Frontal cortex (tissue), 4 donors: ENCODE results near the gene PVALEF. TPM values are rescaled to one million over a fixed set of nuclear protein-coding genes. Genes with fewer than 3 reads are reported as not detected.

Experiments
- DNase-seq, 2 donors: peaks; one replicate each; pipeline ENCODE4 v3.0.0; 2012; ENCODE audit warnings: low spot score in 2 of 2
- FAIRE-seq: peaks from 2 replicates; lab custom pipeline; 2012; peaks lifted over from hg19 to GRCh38; lab: Jason Lieb, UNC
- total RNA-seq: library from RNA; depleted of rRNA; stranded (reverse); fragments of >200 nt; gene quantifications from one replicate; pipeline ENCODE4 v1.2.3, GENCODE V29; 2014
- donor health status: control.
- donor health status: control.
- donor health status: control.

PVALEF gene
- total RNA-seq, 1 donor from 2014 or later: not detected

- FAIRE-seq: no peak
- DNase-seq: no peak
These were observed 13.1 kb downstream of the PVALEF start for GRCh38 chr17:81178136-81179091.

DNA sequence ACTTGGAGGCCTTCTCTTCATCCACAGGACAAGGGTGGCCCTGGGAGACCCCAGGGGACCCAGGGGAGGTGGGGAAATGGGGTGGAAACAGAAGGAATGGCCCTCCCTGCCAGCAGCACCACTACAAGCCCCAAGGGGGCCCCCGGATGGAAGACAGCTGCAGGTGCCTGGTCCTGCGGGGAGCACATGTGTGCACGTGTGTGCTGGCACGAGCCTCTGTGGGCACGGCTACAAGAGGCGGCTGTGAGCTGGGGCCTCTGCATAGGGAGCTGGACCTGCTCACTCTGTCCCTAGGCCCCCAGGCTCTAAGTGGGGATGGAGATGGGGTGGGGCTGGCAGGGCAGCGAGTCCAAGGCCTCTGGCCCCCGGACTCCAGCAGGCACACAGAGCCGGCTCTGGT lies 13.9 kb downstream of the PVALEF start:
- FAIRE-seq: no peak
- DNase-seq: no peak

- FAIRE-seq (no peak), DNase-seq (no peak)
These were observed 14.6 kb downstream of the PVALEF start for GRCh38 chr17:81179861-81180260.

DNA sequence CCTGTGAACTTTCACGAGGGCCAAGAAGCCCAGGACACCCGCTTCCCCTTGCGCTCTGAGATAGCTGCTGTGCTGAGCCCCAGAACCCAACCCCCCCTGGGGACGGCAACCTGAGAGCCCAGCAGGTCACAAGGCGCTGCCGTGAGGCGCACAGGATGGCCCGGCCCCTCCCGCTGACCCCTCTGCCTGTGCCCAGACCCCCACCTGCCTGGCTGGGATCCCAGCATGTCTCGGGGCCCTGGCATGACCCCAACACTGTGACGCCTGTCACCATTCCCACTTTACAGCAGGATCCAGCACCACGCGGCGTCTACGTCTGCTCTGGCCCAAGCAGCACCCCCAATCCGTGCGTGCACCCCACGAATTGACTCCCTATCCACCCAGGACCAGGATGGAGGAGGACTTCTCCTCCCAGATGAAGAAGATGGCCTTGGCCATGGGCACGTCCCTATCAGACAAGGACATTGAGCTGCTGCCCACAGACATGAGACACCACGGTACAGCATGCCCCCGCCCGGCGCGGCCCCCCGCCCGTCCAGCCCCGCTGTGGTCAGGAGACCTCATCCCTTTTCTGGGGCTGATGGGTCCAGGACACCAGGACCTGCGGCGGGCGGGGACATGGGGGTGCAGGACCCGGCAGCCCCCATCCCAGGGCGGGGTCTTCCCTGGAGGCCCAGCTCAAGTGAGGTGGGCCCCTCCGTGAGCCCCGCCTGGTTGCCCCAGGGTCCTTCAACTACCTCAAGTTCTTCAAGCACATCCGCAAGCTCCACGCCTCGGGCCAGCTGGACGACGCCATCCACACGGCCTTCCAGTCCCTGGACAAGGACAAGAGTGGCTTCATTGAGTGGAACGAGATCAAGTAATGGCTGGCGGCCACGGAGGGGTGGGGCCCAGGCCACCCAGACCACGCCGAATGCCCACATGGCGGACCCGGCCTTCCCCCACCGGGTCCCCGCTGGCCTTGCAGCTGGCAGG lies 15.8 kb downstream of the PVALEF start:
- DNase-seq (no peak), FAIRE-seq (no peak)

GRCh38 chr17:81181811-81182185 lies 16.5 kb downstream of the PVALEF start:
- DNase-seq (no peak), FAIRE-seq (no peak)

DNA sequence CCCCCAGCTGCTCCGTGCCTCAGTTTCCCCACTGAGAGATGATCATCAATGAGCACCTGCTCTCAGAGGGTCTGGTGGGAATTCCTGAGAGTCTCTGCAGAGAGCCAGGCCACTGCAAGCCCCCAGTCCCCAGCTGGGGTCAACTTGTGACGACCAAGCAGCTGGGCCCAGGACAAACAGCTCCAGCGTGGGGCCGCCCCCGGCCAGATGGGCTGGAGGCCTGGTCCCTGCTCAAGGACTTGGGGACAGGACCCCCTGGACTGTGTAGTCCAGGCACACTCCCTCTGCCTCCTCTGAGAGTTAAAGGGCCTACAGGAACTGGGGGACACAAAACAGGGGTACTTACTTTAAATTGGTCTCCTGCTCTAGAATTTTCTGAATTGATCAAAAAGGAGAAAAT lies 17.3 kb downstream of the PVALEF start:
- DNase-seq: no peak
- no peak for FAIRE-seq

DNA sequence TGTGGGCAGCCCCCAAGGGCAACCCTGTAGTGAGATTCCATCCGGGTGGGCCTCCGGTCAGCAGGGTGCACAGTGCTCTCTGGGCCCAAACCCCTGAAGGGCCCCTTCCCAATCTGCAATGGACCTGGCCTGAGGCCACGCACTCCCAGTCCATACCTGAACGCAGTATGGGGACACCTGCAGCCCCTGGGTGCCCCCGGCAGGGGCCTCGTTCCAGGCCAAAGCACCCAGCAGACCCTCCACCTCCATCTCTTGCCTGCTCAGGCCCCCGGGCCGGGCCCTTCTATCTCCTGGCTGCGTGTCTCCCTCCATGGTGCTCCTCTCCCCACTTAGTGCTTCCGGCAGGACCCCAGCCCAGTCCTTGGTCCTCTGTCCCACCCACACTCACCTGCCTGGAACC lies 18.0 kb downstream of the PVALEF start:
- FAIRE-seq (no peak), DNase-seq (no peak)

GRCh38 chr17:81183807-81184206 lies 18.5 kb downstream of the PVALEF start:
- no peak for FAIRE-seq
- no peak for DNase-seq

- FAIRE-seq (no peak), DNase-seq (no peak)
These were observed 19.2 kb downstream of the PVALEF start for GRCh38 chr17:81184555-81184954.

- FAIRE-seq: no peak
- no peak for DNase-seq
These were observed 20.9 kb downstream of the PVALEF start for GRCh38 chr17:81186203-81186602.

DNA sequence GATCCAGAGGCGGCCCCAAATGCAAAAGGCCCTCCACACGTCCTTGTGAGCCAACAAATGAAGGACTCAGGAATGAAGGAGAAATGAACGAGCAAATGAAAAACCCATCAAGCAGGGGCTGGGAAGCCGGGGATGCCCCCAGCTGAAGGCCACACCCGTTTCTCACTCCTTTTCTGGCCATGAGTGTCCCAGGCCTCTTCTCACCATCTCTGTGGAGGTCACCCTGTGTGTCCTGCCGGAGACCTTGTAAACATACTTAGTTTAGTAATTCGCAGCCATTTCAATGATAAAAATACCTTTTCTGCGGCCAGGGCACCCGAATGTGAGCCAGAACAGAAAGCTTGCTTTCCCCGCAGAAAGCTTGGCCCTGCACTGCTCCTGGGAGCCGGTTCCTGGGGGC lies 21.8 kb downstream of the PVALEF start:
- DNase-seq (no peak), FAIRE-seq (no peak)

DNA sequence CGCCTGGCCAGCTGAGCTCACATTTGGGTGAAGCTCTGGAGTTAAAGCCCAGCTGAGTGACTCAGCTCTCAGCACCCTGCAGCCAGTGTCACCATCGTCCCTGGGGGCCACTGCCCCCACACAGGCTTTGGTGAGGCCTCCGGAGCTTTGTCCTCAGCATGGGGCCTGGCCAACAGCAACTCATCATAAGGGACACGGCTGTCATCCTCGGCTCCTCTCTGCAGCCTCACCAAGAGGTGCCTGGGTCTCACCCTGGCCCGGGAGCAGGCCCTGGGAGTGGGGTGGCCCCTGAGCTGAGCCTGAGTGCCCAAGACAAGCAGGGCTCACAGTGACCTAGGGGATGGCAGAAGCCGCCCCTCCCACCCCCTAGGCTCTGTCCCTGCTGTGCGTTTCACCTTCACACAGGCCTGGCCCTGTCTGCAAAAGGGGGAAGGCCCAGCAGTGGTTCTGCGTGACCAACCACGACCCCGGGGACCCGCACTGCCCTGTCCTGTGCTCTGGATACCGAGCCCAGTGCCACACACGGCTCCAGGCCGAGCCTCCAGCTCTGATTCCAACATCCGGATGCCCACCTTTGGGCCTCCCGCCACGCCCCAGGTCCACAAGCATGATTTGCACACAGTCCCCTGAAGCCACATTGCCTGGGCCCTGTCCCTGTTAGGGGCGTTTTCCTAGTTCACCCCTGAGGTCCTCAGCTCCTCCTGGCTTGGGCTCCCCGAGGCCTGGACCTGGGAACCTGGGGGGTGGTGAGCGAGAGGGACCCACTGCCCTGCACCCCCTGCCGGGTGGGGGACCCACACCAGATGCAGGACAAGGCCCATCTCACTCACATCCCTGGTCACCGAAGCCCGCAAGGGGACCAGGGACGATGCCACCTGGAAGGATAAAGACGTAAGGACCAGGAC lies 22.5 kb downstream of the PVALEF start:
- no peak for DNase-seq
- no peak for FAIRE-seq

DNA sequence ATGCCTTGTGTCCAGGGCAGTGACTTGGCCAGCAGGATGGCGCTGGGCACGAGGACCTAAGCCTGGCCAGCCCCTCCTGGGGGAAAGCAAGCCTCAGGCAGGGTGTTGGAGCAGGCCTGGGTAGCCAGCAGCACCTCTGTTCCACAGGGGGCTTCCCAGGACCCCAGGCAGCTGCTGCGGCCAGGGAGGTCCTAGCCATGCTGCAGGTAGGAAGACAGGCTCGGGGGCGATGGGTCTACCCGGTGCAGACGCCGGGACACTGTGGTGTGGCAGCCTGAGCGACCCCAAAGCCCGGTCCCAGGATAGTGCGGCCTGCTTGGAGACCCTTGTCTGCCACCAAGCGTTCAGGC lies 23.2 kb downstream of the PVALEF start:
- FAIRE-seq: no peak
- no peak for DNase-seq

- FAIRE-seq (no peak), DNase-seq (no peak)
These were observed 23.7 kb downstream of the PVALEF start for GRCh38 chr17:81189016-81189415.

GRCh38 chr17:81189670-81190530 lies 24.6 kb downstream of the PVALEF start:
- DNase-seq: peak; percentile 77 to 79
- FAIRE-seq: no peak

DNA sequence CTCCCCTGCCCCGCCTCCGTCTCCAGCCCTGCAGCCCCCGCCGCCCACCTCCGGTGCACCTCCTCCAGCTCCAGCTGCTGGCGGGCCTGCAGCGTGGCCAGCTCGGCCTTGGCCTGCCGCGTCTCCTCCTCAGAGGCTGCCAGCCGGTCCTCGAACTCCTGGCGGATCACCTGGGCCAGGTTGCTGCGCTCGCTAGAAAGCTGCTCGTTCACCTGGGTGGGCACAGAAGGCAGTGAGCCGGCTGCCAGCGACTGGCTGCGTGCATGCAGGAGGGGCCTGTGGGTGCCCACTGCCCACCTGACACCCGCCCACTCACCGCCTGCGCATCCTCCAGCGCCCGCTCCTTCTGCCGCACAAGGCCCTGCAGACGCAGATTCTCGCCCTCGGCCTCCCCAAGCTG lies 25.3 kb downstream of the PVALEF start:
- no peak for DNase-seq
- FAIRE-seq: no peak

- no peak for FAIRE-seq
- no peak for DNase-seq
These were observed 25.8 kb downstream of the PVALEF start for GRCh38 chr17:81191116-81191515.

- FAIRE-seq (no peak), DNase-seq (no peak)
These were observed 26.3 kb downstream of the PVALEF start for GRCh38 chr17:81191646-81192045.
